HCT116 (cell line): Measurements from ENCODE around the gene LLGL2. TPM values are rescaled to one million over a fixed set of nuclear protein-coding genes. Genes with fewer than 3 reads are reported as not detected.

Experiments
- ATAC-seq: fragments of 200-7000 bp; cut with Tn5 transposase; 2 replicates; pipeline ENCODE4 v1.9.1; 2020; ENCODE audit warnings: mild to moderate bottlenecking, moderate library complexity
- BruUV-seq: library from RNA; stranded (reverse); fragments of 400-500 nt; replicated peaks from 2 replicates; lab custom pipeline; 2021; lab: Mats Ljungman, UMichigan
- CTCF ChIA-PET: fragments of 300-600 bp; sonication (Branson Sonifier 250); formaldehyde crosslinking; loops from one replicate; lab custom pipeline; 2021; ENCODE audit warnings: antibody characterized with exemption; lab: Charles Lee
- POLR2A ChIA-PET: fragments of 300-600, 350-600 bp; sonication (Branson Sonifier 250); formaldehyde crosslinking; loops from one replicate; lab custom pipeline; 2021; ENCODE audit warnings: antibody characterized with exemption; lab: Charles Lee
- RAD21 ChIA-PET, 2 experiments: fragments of 300-600 bp; sonication (Branson Sonifier 250); formaldehyde crosslinking; loops; one replicate each; lab custom pipeline; 2023; ENCODE audit warnings: low total read pairs in 2 of 2; ENCODE audit not compliant: uncharacterized antibody in 2 of 2, unreplicated experiment in 2 of 2, low non-redundant PET in 1 of 2; lab: Charles Lee
- DNase-seq: peaks from one replicate; pipeline ENCODE4 v3.0.0-alpha.2; 2010; ENCODE audit warnings: low read depth, low spot score
- H2AFZ ChIP-seq: fragments of 200-600 bp; shearing (Covaris generic), sonication (generic); 2 replicates; pipeline ENCODE4 v1.6.1; 2017; ENCODE audit warnings: low read depth, mixed run types, mixed read lengths, antibody characterized with exemption, low read length; ENCODE audit not compliant: poor library complexity, severe bottlenecking
- H3K27ac ChIP-seq: 2 replicates; pipeline ENCODE4 v1.5.1; 2012; ENCODE audit warnings: low read depth, low read length
- H3K27me3 ChIP-seq: fragments of 200-600 bp; sonication (generic); 2 replicates; pipeline ENCODE4 v1.6.1; 2016; ENCODE audit warnings: mixed run types, low read length, mixed read lengths; ENCODE audit not compliant: insufficient read depth
- H3K36me3 ChIP-seq, 2 experiments: fragments of 200-500 bp in 1 of 2; fragments of 200-600 bp in 1 of 2; sonication (Bioruptor generic) in 1 of 2; sonication (generic) in 1 of 2; 2 replicates each; pipeline versions ENCODE4 v1.5.1 to v1.6.1; 2014 to 2016; ENCODE audit warnings: low read length in 2 of 2, inconsistent platforms in 1 of 2, mixed read lengths in 1 of 2, mixed run types in 1 of 2; ENCODE audit not compliant: insufficient read depth in 2 of 2, control insufficient read depth in 1 of 2
- H3K4me1 ChIP-seq, 2 experiments: fragments of 200-600 bp in 1 of 2; sonication (generic) in 1 of 2; 2 replicates each; pipeline versions ENCODE4 v1.5.1 to v1.6.1; 2012 to 2017; ENCODE audit warnings: low read length in 2 of 2, inconsistent platforms in 1 of 2, mild to moderate bottlenecking in 1 of 2, mixed read lengths in 1 of 2, mixed run types in 1 of 2, moderate library complexity in 1 of 2; ENCODE audit not compliant: insufficient read depth in 2 of 2, control insufficient read depth in 1 of 2
- H3K4me2 ChIP-seq: fragments of 200-600 bp; sonication (generic); 2 replicates; pipeline ENCODE4 v1.6.1; 2017; ENCODE audit warnings: mixed run types, low read length, mixed read lengths
- H3K4me3 ChIP-seq, 2 experiments: fragments of 200-600 bp in 1 of 2; sonication (generic) in 1 of 2; replicated peaks in 1 of 2; 2 replicates each; pipeline ENCODE4 v1.5.1; 2011 to 2016; ENCODE audit warnings: low read length in 2 of 2, control low read depth in 1 of 2, low read depth in 1 of 2, mild to moderate bottlenecking in 1 of 2, mixed read lengths in 1 of 2, mixed run types in 1 of 2
- H3K79me2 ChIP-seq: fragments of 200-600 bp; sonication (generic); 2 replicates; pipeline ENCODE4 v1.6.1; 2017; ENCODE audit warnings: mild to moderate bottlenecking, mixed run types, low read length, moderate library complexity, mixed read lengths; ENCODE audit not compliant: insufficient read depth
- H3K9ac ChIP-seq: fragments of 200-600 bp; sonication (generic); 2 replicates; pipeline ENCODE4 v1.6.1; 2016; ENCODE audit warnings: low read length, mixed read lengths
- H3K9me2 ChIP-seq: fragments of 200-600 bp; sonication (generic), shearing (Covaris generic); 2 replicates; pipeline ENCODE4 v1.6.1; 2017; ENCODE audit warnings: mixed run types, mild to moderate bottlenecking, moderate library complexity; ENCODE audit not compliant: insufficient read depth
- H3K9me3 ChIP-seq, 2 experiments: fragments of 200-500 bp in 1 of 2; fragments of 200-600 bp in 1 of 2; sonication (Bioruptor generic) in 1 of 2; sonication (generic) in 1 of 2; 2 replicates each; pipeline ENCODE4 v1.6.1; 2014 to 2017; ENCODE audit warnings: low read length in 2 of 2, mixed read lengths in 2 of 2, inconsistent platforms in 1 of 2, low read depth in 1 of 2, mild to moderate bottlenecking in 1 of 2, mixed run types in 1 of 2, moderate library complexity in 1 of 2; ENCODE audit not compliant: control insufficient read depth in 1 of 2, insufficient read depth in 1 of 2
- H4K20me1 ChIP-seq: fragments of 200-600 bp; sonication (generic), shearing (Covaris generic); 2 replicates; pipeline ENCODE4 v1.6.1; 2017; ENCODE audit warnings: mixed run types, mild to moderate bottlenecking, moderate library complexity; ENCODE audit not compliant: insufficient read depth
- ATF3 ChIP-seq: IDR thresholded peaks from 2 replicates; pipeline ENCODE4 v1.6.1; 2012
- CBX3 ChIP-seq: IDR thresholded peaks from 2 replicates; pipeline ENCODE4 v1.6.1; 2012; ENCODE audit warnings: low read depth
- CEBPB ChIP-seq: IDR thresholded peaks from 2 replicates; pipeline ENCODE4 v1.6.1; 2012; ENCODE audit warnings: low read depth
- EGR1 ChIP-seq: IDR thresholded peaks from 2 replicates; pipeline ENCODE4 v1.6.1; 2012; ENCODE audit warnings: low read depth
- ELF1 ChIP-seq: IDR thresholded peaks from 2 replicates; pipeline ENCODE4 v1.6.1; 2012; ENCODE audit warnings: low read depth, borderline replicate concordance
- EZH2 ChIP-seq: fragments of 200-600 bp; sonication (generic); IDR thresholded peaks from 2 replicates; pipeline ENCODE4 v1.6.1; 2017; ENCODE audit warnings: antibody characterized with exemption, mixed run types
- EZH2phosphoT487 ChIP-seq: fragments of 200-600 bp; IDR thresholded peaks from 2 replicates; pipeline ENCODE4 v1.6.1; 2018; ENCODE audit warnings: antibody characterized with exemption, borderline replicate concordance
- FOSL1 ChIP-seq: IDR thresholded peaks from 2 replicates; pipeline ENCODE4 v1.6.1; 2012; ENCODE audit warnings: low read depth
- JUND ChIP-seq: IDR thresholded peaks from 2 replicates; pipeline ENCODE4 v1.6.1; 2012
- MAX ChIP-seq: IDR thresholded peaks from 2 replicates; pipeline ENCODE4 v1.6.1; 2012
- POLR2A ChIP-seq: IDR thresholded peaks from 2 replicates; pipeline ENCODE4 v1.7.0; 2011; ENCODE audit warnings: borderline replicate concordance; ENCODE audit not compliant: insufficient read depth, insufficient read length; ENCODE audit errors: extremely low read depth
- POLR2AphosphoS5 ChIP-seq: IDR thresholded peaks from 2 replicates; pipeline ENCODE4 v1.6.1; 2011; ENCODE audit warnings: mild to moderate bottlenecking, low read depth, low read length, moderate library complexity
- RAD21 ChIP-seq: IDR thresholded peaks from 2 replicates; pipeline ENCODE4 v1.6.1; 2012; ENCODE audit warnings: low read depth, mild to moderate bottlenecking
- SP1 ChIP-seq: IDR thresholded peaks from 2 replicates; pipeline ENCODE4 v1.6.1; 2012; ENCODE audit warnings: low read depth
- TCF7L2 ChIP-seq: IDR thresholded peaks from 2 replicates; pipeline ENCODE4 v1.7.0; 2011; ENCODE audit warnings: borderline replicate concordance, inconsistent platforms; ENCODE audit not compliant: insufficient read depth, insufficient read length; ENCODE audit errors: extremely low read depth
- YY1 ChIP-seq: IDR thresholded peaks from 2 replicates; pipeline ENCODE4 v1.6.1; 2011; ENCODE audit warnings: low read length, low read depth, moderate library complexity, mild to moderate bottlenecking; ENCODE audit not compliant: insufficient replicate concordance; ENCODE audit errors: extremely low read depth
- intact Hi-C: fragments of 100-400 bp; cut with micrococcal nuclease; formaldehyde crosslinking; loops from 2 replicates; pipeline ENCODE4 v1.10.0; 2022
- total RNA-seq: library from RNA; stranded (reverse); gene quantifications from one replicate; pipeline ENCODE4 v1.2.1, GENCODE V29; 2021; ENCODE audit not compliant: unreplicated experiment
- TF ChIP-seq, protein P1 (sequence below): IDR thresholded peaks from 2 replicates; pipeline ENCODE4 v1.6.1; 2012; ENCODE audit warnings: low read depth
- TF ChIP-seq, protein P2 (sequence below), 3 experiments: fragments of 200-600 bp in 1 of 3; sonication (generic) in 1 of 3; IDR thresholded peaks in 2 of 3; conservative IDR thresholded peaks in 1 of 3; 2 replicates each; pipeline ENCODE4 v1.5.1; 2012 to 2017; ENCODE audit warnings: low read depth in 2 of 3, low read length in 2 of 3, antibody characterized with exemption in 1 of 3, borderline replicate concordance in 1 of 3, control low read depth in 1 of 3, mild to moderate bottlenecking in 1 of 3, mixed read lengths in 1 of 3, mixed run types in 1 of 3, moderate library complexity in 1 of 3; ENCODE audit not compliant: insufficient read depth in 1 of 3

Gene LLGL2
- total RNA-seq, 1 experiment from 2014 or later: 209 TPM

- ChIA-PET CTCF (interaction anchor here (1.5 kb wide), 1 partner anchor 13 kb away, joined by 4 read pairs; no protein-coding TSS in a partner anchor), POLR2A (interaction anchor here (1.1 kb wide), 1 partner anchor 9 kb away, joined by 4 read pairs; no protein-coding TSS in a partner anchor), RAD21 (no interaction called here)
- H3K9ac ChIP-seq: no peak overlapping the region
- peak; percentile 18; the same call in 1 of the 2 replicates for ATAC-seq
- no peaks in the 10 kb centered on the region for H3K9me3 ChIP-seq
- intact Hi-C loops: no loop called here
- H4K20me1 ChIP-seq: no peaks in the 10 kb centered on the region
- H3K4me1 ChIP-seq: peaks cover under 1 to 28% of the 10 kb centered on the region in 2 experiments; a peak in 2 of 4 replicates
- H3K4me3 ChIP-seq: no peak overlapping the region
- DNase-seq: no peak
- no peak overlapping the region for H2AFZ ChIP-seq
- H3K9me2 ChIP-seq: no peaks in the 10 kb centered on the region
- no peak overlapping the region for H3K4me2 ChIP-seq
- H3K27me3 ChIP-seq: no peaks in the 10 kb centered on the region
- peak overlapping the region; percentile 16; the same call in 1 of the 2 replicates for H3K27ac ChIP-seq
- no TSS peak for BruUV-seq
- TF ChIP-seq JUND (no peak), CBX3 (no peak), ATF3 (no peak), EZH2 (no peak), SP1 (no peak), POLR2A (no peak), MAX (no peak), RAD21 (no peak), FOSL1 (no peak), EGR1 (no peak), TCF7L2 (no peak), POLR2AphosphoS5 (no peak), ELF1 (no peak), YY1 (no peak), EZH2phosphoT487 (no peak), CEBPB (no peak)
- TF ChIP-seq, protein P1, sequence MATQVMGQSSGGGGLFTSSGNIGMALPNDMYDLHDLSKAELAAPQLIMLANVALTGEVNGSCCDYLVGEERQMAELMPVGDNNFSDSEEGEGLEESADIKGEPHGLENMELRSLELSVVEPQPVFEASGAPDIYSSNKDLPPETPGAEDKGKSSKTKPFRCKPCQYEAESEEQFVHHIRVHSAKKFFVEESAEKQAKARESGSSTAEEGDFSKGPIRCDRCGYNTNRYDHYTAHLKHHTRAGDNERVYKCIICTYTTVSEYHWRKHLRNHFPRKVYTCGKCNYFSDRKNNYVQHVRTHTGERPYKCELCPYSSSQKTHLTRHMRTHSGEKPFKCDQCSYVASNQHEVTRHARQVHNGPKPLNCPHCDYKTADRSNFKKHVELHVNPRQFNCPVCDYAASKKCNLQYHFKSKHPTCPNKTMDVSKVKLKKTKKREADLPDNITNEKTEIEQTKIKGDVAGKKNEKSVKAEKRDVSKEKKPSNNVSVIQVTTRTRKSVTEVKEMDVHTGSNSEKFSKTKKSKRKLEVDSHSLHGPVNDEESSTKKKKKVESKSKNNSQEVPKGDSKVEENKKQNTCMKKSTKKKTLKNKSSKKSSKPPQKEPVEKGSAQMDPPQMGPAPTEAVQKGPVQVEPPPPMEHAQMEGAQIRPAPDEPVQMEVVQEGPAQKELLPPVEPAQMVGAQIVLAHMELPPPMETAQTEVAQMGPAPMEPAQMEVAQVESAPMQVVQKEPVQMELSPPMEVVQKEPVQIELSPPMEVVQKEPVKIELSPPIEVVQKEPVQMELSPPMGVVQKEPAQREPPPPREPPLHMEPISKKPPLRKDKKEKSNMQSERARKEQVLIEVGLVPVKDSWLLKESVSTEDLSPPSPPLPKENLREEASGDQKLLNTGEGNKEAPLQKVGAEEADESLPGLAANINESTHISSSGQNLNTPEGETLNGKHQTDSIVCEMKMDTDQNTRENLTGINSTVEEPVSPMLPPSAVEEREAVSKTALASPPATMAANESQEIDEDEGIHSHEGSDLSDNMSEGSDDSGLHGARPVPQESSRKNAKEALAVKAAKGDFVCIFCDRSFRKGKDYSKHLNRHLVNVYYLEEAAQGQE: no peak
- TF ChIP-seq, protein P2, sequence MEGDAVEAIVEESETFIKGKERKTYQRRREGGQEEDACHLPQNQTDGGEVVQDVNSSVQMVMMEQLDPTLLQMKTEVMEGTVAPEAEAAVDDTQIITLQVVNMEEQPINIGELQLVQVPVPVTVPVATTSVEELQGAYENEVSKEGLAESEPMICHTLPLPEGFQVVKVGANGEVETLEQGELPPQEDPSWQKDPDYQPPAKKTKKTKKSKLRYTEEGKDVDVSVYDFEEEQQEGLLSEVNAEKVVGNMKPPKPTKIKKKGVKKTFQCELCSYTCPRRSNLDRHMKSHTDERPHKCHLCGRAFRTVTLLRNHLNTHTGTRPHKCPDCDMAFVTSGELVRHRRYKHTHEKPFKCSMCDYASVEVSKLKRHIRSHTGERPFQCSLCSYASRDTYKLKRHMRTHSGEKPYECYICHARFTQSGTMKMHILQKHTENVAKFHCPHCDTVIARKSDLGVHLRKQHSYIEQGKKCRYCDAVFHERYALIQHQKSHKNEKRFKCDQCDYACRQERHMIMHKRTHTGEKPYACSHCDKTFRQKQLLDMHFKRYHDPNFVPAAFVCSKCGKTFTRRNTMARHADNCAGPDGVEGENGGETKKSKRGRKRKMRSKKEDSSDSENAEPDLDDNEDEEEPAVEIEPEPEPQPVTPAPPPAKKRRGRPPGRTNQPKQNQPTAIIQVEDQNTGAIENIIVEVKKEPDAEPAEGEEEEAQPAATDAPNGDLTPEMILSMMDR (IDR thresholded peaks at IDR 0.05 in 2 of 3, conservative IDR thresholded peaks at IDR 0.05 in 1 of 3; ENCODE audit: borderline replicate concordance in 1 of 3, insufficient read depth in 1 of 3, low read depth in 2 of 3, low read length in 2 of 3): no peak
- H3K36me3 ChIP-seq: no peaks in the 10 kb centered on the region; a peak in 1 of 4 replicates
- H3K79me2 ChIP-seq: peaks cover 97% of the 10 kb centered on the region
These were observed 14.7 kb downstream of the LLGL2 start for GRCh38 chr17:75539967-75540729.
